Left renal cortex interstitium (tissue), 4 donors: ENCODE data around the gene DRC1. TPM values are rescaled to one million over a fixed set of nuclear protein-coding genes. Genes with fewer than 3 reads are reported as not detected.
"Not testable (repeated sequence)": the region's sequence is repeated elsewhere in the genome, so short reads cannot be mapped to it uniquely, and the experiment has no call there.

Experiments
- DNase-seq, 4 donors: peaks; one replicate each; pipeline ENCODE4 v3.0.0-alpha.2; 2013; ENCODE audit warnings: low read depth in 4 of 4, low spot score in 2 of 4, missing footprints in 1 of 4
- polyA plus RNA-seq, 4 donors: library from polyadenylated mRNA; unstranded; fragments of 120-200 nt; gene quantifications; one replicate each; pipeline ENCODE4 v1.2.1, GENCODE V29; 2013; ENCODE audit not compliant: insufficient read length in 4 of 4

DRC1 gene
- polyA plus RNA-seq: 1 to 10 TPM; 2.4 to 3.8 (median 3.0) TPM

- peak; percentile 55 to 79 (median 76) for DNase-seq
Observed at GRCh38 chr2:26401739-26402541, at the start of gene DRC1. Gene DRC1, plus strand, starts transcription at chr2:26401920. Its CDS starts 70 bp downstream, at chr2:26401990.

GRCh38 chr2:26352892-26353291 is 48.8 kb upstream of the DRC1 start:
- DNase-seq: no peak

DNA sequence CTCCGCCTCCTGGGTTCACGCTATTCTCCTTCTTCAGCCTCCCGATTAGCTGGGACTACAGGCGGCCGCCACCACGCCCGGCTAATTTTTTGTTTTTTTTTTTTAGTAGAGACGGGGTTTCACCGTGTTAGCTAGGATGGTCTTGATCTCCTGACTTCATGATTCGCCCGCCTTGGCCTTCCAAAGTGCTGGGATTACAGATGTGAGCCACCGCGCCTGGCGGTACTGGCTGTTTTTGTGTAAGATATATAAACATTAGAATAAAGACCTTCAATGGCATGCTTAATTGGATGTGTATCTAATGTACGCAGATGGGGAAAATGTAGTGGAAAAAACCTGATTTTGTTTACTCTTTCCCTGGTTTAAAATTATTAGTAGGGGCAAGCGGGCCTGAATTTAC is 47.3 kb upstream of the DRC1 start:
- not testable (repeated sequence) for DNase-seq

DNA sequence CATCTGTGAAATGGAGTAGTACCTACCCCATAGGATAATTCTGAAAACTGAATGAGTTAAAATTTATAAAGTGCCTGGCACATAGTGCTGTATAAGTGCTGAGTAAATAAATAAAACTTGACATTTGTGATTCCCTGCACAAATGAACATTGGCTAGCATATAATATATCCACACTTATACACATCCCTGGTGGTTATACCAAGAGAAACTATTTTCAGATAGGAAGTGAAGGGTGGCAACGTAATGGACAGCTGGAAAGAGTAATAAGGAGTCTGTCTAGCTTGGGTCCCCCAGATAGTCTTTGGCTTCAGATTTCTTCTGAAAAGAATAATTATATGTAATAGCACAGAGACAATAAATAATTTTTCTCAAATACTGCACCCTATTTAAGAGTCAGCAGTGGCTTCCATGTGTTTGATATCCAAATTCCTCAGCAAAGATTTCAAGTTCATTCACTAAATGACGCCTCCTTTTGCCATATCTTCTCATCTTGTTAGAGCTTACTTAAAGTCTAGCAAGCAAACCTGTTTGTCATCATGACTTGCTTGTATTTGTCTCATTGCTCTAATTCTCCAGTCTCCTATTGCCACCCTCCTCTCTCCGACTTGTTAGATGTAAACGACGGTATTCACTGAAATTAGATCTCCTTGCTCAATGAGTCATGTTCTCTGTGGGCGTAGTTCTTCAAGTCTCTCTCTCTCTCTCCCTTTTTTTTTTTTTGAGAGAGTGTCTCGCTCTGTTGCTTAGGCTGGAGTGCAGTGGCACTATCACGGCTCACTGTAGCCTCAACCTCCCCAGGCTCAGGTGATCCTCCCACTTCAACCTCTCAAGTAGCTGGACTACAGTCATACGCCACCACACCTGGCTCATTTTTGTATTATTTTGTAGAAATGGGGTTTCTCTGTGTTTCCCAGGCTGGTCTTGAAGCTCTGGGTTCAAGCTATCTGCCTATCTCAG is 46.4 kb upstream of the DRC1 start:
- DNase-seq: peak in 1 of 4 donors; percentile 45

GRCh38 chr2:26356111-26356510 is 45.6 kb upstream of the DRC1 start:
- no peak for DNase-seq

DNA sequence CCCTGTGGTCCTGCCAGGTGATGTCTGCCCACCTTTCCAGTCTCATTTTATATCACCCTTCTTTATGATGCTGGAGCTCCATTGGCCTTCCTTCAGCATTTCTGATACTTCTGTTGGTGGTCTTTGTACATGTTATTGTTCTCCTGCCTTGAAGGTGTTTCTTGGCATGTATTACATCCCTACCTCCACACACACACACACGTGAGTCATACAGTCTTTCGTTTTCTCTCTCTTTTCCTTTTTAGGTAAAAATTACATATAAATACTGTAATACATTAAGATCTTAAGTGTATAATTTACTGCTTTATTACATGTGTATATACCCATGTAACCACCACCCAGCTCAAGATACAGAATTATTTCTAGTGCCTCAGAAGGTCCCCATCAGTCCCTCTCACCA is 44.9 kb upstream of the DRC1 start:
- DNase-seq: no peak

DNA sequence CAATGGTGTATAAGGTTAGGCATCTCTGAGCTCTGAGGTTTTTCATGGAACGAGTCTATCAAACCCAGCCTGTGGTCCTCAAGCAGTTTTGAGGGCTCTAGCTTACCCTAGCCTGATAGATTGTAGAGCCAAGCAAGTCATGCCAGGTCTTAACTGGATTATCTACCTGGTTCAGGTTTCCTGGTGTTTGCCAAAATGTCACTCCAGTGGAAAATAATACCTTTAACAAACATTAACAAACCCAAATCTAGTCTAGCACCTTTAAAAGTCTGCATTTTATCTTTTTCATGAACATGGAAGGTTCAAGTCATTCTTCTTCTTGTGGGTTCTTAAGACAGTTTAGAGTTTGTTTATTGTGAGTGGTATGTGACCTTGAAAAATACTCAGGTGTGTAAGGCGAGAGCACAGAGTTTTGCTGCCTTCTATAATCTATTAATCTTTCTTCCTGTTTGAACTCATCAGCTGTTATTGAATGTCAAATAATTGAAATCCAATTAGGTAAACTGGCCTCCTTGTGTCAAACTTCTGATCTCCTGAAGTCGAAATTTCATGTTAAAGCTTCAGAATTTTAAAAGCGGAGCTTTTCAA is 41.7 kb upstream of the DRC1 start:
- no peak for DNase-seq

- no peak for DNase-seq
Observed at GRCh38 chr2:26363323-26363722, 38.4 kb upstream of the DRC1 start.

DNA sequence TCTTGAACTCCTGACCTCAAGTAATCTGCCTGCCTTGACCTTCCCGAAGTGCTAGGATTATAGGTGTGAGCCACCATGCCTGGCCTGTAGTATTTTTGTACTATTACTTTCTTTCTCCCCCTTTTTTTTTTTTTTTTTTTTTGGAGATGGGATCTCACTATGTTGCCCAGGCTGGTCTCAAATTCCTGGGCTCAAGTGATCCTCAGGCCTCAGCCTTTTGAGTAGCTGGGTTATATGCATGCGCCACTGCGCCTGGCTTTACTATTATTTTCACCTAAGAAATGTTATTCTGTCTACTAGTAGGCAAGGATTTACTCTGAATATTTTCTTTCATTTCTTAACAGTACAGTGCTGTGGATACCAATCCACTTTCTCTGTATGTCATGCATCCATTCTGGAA is 37.8 kb upstream of the DRC1 start:
- DNase-seq: no peak

DNA sequence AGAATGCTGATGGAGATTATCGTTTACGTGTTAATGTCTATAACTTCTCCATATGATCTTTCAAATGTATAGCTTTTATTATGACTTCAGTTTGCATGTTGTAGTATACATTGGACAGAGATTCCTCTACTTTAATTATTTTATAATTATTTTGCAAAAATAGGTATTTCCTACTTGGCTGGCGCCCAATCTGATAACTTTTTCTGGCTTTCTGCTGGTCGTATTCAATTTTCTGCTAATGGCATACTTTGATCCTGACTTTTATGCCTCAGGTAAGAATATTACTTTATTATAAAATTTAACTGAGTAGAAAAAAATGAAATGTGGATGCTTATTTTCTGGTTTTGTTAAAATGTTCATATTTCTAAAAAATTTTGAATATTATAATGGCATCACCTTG is 37.1 kb upstream of the DRC1 start:
- DNase-seq: no peak

DNA sequence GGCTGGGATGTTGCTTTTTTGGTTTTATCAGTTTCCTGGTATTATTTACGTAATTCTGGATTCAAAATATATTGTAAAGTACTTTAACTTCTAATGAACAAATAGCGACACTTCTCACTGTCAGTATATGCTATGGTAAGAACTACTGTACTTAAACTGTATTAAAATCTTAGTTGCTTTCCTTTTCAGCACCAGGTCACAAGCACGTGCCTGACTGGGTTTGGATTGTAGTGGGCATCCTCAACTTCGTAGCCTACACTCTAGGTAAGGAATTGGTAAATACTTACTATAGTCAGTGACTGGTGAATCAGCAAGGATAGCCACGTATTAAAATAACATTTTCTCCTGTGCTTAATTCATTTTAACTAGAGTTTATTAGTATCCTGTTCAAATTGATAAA is 34.8 kb upstream of the DRC1 start:
- no peak for DNase-seq

DNA sequence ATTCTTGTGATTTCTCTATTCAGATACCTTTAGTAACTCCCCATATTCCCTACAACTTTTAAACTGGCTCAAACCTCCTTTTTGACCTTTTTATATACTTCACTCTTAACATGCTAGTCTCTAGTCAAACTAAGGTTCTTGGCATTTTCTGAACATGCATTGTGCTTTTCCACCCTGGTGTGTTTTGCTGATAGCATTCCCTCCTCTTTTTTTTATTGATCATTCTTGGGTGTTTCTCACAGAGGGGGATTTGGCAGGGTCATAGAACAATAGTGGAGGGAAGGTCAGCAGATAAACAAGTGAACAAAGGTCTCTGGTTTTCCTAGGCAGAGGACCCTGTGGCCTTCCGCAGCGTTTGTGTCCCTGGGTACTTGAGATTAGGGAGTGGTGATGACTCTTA is 32.1 kb upstream of the DRC1 start:
- DNase-seq: not testable (repeated sequence)

GRCh38 chr2:26370909-26371308 is 30.8 kb upstream of the DRC1 start:
- not testable (repeated sequence) for DNase-seq

GRCh38 chr2:26376799-26377198 is 24.9 kb upstream of the DRC1 start:
- DNase-seq: no peak

DNA sequence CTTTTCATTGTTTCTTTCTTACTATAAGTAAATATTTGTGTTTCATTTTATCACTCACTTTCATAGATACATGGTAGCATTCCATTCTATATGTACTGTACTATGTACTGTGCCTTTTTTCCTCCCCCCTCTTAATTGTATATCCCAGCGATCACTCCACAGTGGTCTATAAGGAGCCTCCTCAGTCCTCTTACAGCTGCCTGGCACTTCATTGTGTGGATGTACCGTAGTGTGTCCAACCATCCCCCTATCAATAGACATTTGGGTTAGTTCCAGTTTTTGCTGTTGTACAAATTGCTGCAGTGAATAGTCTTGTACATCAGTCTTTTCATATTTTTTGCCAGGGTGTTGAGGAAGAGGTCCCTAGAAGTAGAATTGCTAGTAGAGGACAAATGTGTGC is 21.4 kb upstream of the DRC1 start:
- no peak for DNase-seq

GRCh38 chr2:26382564-26382963 is 19.2 kb upstream of the DRC1 start:
- no peak for DNase-seq

DNA sequence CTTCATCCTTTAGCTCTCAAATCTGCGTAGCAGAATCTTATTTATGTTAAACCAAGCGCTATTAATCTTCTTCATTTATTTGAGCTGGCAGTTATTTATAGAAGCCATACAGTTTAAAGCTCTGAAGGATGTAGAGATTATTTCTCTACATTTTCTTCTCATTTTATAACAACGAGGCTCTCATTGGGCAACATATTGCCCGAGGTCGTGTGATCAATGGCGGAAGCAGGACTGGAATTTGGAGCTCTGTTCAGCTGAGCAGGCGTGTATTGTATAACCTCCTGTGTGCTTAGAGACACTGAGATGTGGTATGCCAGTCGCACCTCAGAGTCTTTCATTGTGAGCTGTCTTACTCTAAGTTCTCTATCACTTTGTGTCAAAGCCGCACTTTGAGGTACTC is 17.5 kb upstream of the DRC1 start:
- DNase-seq: no peak

DNA sequence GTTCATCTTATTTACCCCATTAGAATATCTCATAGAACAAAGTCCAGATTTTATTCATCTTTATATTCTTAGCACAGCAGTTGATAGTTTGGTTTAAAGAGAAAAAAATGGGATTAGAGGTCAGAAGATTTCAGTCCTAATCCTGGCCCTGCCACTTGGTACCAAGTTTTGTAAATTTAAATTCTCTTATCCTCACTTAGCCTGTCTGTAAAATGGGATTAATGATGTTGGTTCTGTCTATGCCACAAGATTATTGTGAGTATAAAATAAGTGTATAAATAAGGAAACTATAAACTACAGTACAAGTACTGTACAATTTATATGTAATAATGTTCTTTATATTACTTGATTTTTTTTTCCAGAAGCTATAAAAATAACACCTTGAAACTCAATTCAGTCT is 17.1 kb upstream of the DRC1 start:
- DNase-seq: no peak

- DNase-seq: no peak
Observed at GRCh38 chr2:26387189-26387588, 14.5 kb upstream of the DRC1 start.

DNA sequence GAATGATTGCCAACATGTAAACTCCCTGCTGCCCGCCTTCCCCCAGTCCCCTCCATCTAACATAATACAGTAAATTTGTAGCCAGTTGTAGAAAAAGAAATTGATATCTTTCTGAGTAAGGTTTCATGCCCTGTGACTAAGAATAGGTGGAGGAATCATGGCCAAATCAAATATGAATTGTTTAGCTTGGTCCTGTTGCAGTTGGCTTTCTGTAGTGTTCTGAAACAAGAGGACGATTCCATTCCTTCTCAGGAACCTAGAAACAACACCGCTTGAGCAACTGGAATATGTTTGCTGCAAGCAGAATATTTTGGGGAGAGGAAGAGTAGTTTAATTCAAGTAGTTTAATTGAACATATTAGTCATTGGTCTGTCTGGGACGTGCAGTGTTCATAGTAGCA is 7.0 kb upstream of the DRC1 start:
- no peak for DNase-seq

DNA sequence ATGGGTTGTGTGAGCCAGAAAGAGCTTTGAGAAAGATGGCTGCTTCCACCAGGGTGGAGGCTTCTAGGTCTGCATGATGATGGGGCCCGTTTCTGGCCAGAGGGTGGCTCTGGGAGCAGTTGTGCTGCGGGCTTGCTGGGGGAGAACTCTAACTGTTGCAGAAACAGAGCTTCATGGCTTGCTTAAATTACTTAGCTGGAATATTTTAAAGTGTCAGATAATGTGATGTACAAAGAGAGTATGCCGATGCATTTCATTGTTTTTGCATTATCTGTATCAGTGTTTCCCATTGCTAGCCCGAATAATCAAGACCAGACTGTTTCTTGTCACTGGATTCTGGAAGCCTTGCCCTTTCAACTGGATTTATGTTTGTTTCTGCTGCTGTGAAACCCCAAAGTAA is 6.3 kb upstream of the DRC1 start:
- no peak for DNase-seq
